ENCODE measurements around the gene SETBP1. TPM values are rescaled to one million over a fixed set of nuclear protein-coding genes. Genes with fewer than 3 reads are reported as not detected.

SETBP1 gene
- total RNA-seq, 1 experiment from 2014 or later, result 4.0 TPM

- CTCF ChIA-PET, result no interaction called here
- peaks cover 7% of the 10 kb centered on the region; the same call in 1 of the 2 replicates for H3K4me1 ChIP-seq
- peaks cover 10% of the 10 kb centered on the region for H3K4me1 Mint-ChIP-seq (ENCODE audit: low read depth, unreplicated experiment)
- no peaks in the 10 kb centered on the region for H3K36me3 Mint-ChIP-seq (ENCODE audit: insufficient read depth, unreplicated experiment)
- H3K4me3 Mint-ChIP-seq (ENCODE audit: unreplicated experiment), result peak overlapping the region; percentile 61
- POLR2A ChIA-PET, result no interaction called here
- no peaks in the 10 kb centered on the region for H3K36me3 ChIP-seq (ENCODE audit: control insufficient read depth, insufficient read depth, low read length)
- no peaks in the 10 kb centered on the region for H3K9me3 ChIP-seq
- no peak overlapping the region for H3K4me3 ChIP-seq (ENCODE audit: low read depth, low read length)
- no peaks in the 10 kb centered on the region for H3K9me3 Mint-ChIP-seq (ENCODE audit: unreplicated experiment)
- no TSS peak for BruUV-seq (replicated peaks)
- TF ChIP-seq, protein P1, sequence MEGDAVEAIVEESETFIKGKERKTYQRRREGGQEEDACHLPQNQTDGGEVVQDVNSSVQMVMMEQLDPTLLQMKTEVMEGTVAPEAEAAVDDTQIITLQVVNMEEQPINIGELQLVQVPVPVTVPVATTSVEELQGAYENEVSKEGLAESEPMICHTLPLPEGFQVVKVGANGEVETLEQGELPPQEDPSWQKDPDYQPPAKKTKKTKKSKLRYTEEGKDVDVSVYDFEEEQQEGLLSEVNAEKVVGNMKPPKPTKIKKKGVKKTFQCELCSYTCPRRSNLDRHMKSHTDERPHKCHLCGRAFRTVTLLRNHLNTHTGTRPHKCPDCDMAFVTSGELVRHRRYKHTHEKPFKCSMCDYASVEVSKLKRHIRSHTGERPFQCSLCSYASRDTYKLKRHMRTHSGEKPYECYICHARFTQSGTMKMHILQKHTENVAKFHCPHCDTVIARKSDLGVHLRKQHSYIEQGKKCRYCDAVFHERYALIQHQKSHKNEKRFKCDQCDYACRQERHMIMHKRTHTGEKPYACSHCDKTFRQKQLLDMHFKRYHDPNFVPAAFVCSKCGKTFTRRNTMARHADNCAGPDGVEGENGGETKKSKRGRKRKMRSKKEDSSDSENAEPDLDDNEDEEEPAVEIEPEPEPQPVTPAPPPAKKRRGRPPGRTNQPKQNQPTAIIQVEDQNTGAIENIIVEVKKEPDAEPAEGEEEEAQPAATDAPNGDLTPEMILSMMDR (IDR thresholded peaks at IDR 0.05; ENCODE audit: insufficient read depth in 1 of 2, low read depth in 1 of 2, low read length in 1 of 2, severe bottlenecking in 1 of 2, unreplicated experiment in 1 of 2), result no peak
- no peaks in the 10 kb centered on the region for H3K27me3 ChIP-seq (replicated peaks; ENCODE audit: control insufficient read depth, insufficient read depth, low read length)
- intact Hi-C loops (cut with micrococcal nuclease; ENCODE audit: unreplicated experiment), result no loop called here
- H3K27ac Mint-ChIP-seq (ENCODE audit: unreplicated experiment), result peak overlapping the region; percentile 78
- no peaks in the 10 kb centered on the region for H3K27me3 Mint-ChIP-seq (ENCODE audit: insufficient read depth, unreplicated experiment)
- peak; percentile 17 to 34 for DNase-seq
Measured at GRCh38 chr18:44696892-44697291, 16.2 kb downstream of the SETBP1 start.

DNA sequence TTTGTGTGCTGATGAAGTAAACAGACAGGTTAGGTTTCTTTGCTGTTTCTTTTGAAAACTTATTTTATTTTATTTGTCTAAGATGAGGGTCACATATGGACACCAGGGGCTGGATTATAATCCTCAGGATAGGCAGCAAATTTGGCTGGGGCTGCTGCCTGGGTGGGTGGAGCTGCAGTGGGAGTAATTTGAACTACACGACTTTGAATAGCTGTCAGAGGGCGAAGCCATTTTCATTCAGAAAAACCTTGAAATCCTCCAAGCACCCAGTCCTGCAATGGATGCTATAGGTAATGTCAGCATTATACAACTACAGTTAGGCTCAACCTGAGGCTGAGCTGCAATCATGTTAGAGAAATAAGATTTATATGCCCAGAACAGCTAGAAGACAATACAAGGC is 16.6 kb downstream of the SETBP1 start:
- no peaks in the 10 kb centered on the region for H3K36me3 ChIP-seq (ENCODE audit: control insufficient read depth, insufficient read depth, low read length)
- Mint-ChIP-seq H3K4me1 (ENCODE audit: low read depth, unreplicated experiment) (peaks cover 10% of the 10 kb centered on the region), H3K9me3 (ENCODE audit: unreplicated experiment) (no peaks in the 10 kb centered on the region), H3K27ac (ENCODE audit: unreplicated experiment) (peak overlapping the region; percentile 78), H3K4me3 (ENCODE audit: unreplicated experiment) (peak overlapping the region; percentile 61), H3K27me3 (ENCODE audit: insufficient read depth, unreplicated experiment) (no peaks in the 10 kb centered on the region), H3K36me3 (ENCODE audit: insufficient read depth, unreplicated experiment) (no peaks in the 10 kb centered on the region)
- no peak for DNase-seq
- no TSS peak for BruUV-seq (replicated peaks)
- H3K4me3 ChIP-seq (ENCODE audit: low read depth, low read length), result no peak overlapping the region
- H3K9me3 ChIP-seq, result no peaks in the 10 kb centered on the region
- TF ChIP-seq, protein P1 (IDR thresholded peaks at IDR 0.05; ENCODE audit: insufficient read depth in 1 of 2, low read depth in 1 of 2, low read length in 1 of 2, severe bottlenecking in 1 of 2, unreplicated experiment in 1 of 2), result no peak
- no peaks in the 10 kb centered on the region for H3K27me3 ChIP-seq (replicated peaks; ENCODE audit: control insufficient read depth, insufficient read depth, low read length)
- H3K4me1 ChIP-seq, result peaks cover 7% of the 10 kb centered on the region; the same call in 1 of the 2 replicates
- POLR2A ChIA-PET, result no interaction called here
- CTCF ChIA-PET, result no interaction called here
- intact Hi-C loops (cut with micrococcal nuclease; ENCODE audit: unreplicated experiment), result no loop called here

GRCh38 chr18:44698518-44698917 is 17.8 kb downstream of the SETBP1 start:
- intact Hi-C loops (cut with micrococcal nuclease; ENCODE audit: unreplicated experiment), result no loop called here
- Histone ChIP-seq H3K4me3 (ENCODE audit: low read depth, low read length) (no peak overlapping the region), H3K9me3 (no peaks in the 10 kb centered on the region), H3K4me1 (peaks cover 7% of the 10 kb centered on the region; the same call in 1 of the 2 replicates), H3K36me3 (ENCODE audit: control insufficient read depth, insufficient read depth, low read length) (no peaks in the 10 kb centered on the region), H3K27me3 (replicated peaks; ENCODE audit: control insufficient read depth, insufficient read depth, low read length) (no peaks in the 10 kb centered on the region)
- no peaks in the 10 kb centered on the region for H3K9me3 Mint-ChIP-seq (ENCODE audit: unreplicated experiment)
- H3K27me3 Mint-ChIP-seq (ENCODE audit: insufficient read depth, unreplicated experiment), result no peaks in the 10 kb centered on the region
- H3K36me3 Mint-ChIP-seq (ENCODE audit: insufficient read depth, unreplicated experiment), result no peaks in the 10 kb centered on the region
- ChIA-PET CTCF (no interaction called here), POLR2A (no interaction called here)
- DNase-seq, result no peak
- H3K4me1 Mint-ChIP-seq (ENCODE audit: low read depth, unreplicated experiment), result peaks cover 10% of the 10 kb centered on the region
- no TSS peak for BruUV-seq (replicated peaks)
- no peak overlapping the region for H3K4me3 Mint-ChIP-seq (ENCODE audit: unreplicated experiment)
- TF ChIP-seq, protein P1 (IDR thresholded peaks at IDR 0.05; ENCODE audit: insufficient read depth in 1 of 2, low read depth in 1 of 2, low read length in 1 of 2, severe bottlenecking in 1 of 2, unreplicated experiment in 1 of 2), result no peak
- no peak overlapping the region for H3K27ac Mint-ChIP-seq (ENCODE audit: unreplicated experiment)
